HG03175 (cell line): ENCODE data around the gene HAO2.
"Not testable (repeated sequence)": the region's sequence is repeated elsewhere in the genome, so short reads cannot be mapped to it uniquely, and the experiment has no call there.

Experiments
- ATAC-seq: cut with Tn5 transposase; IDR thresholded peaks from one replicate; pipeline ENCODE4 v1.9.1; 2021; ENCODE audit warnings: mild to moderate bottlenecking, moderate library complexity; ENCODE audit not compliant: unreplicated experiment

Gene HAO2

GRCh38 chr1:119341372-119341947 lies 27.1 kb upstream of the HAO2 start:
- no peak for ATAC-seq

DNA sequence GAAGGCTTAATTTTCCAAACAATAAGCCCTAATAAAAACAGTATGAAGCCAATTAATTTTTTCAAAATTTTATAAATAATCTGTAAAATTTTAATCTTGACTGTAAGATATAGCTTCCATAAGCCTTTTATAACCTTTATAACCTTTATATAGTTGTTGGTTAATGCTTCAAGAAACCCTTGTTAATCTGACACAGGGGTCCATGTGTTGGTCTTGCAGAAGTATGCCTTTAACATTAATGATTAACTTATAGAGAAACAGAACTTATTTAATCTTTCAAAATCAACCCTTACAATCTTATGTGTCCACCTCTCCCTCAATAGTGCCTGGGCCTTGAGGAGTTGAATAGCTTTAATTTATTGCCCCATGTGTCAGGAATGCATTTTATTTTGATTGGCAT lies 23.2 kb upstream of the HAO2 start:
- no peak for ATAC-seq

- ATAC-seq: peak; percentile 66
Measured at GRCh38 chr1:119347858-119348257, 20.7 kb upstream of the HAO2 start.

- ATAC-seq: no peak
Measured at GRCh38 chr1:119348941-119349340, 19.6 kb upstream of the HAO2 start.

DNA sequence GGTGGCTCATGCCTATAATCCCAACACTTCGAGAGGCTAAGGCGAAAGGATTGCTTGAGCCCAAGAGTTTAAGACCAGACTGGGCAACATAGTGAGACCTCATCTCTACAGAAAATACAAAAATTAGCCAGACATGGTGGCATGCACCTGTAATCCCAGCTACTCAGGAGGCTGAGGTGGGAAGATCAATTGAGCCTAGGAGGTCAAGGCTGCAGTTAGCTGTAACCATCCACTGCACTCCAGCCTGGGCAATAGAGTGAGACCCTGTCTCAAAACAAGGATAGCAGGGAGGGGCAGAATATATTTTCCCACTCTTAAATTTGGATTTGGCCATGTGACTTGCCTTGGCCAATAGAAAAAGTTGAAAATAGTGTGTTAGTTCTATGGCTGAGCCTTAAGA lies 17.7 kb upstream of the HAO2 start:
- not testable (repeated sequence) for ATAC-seq

DNA sequence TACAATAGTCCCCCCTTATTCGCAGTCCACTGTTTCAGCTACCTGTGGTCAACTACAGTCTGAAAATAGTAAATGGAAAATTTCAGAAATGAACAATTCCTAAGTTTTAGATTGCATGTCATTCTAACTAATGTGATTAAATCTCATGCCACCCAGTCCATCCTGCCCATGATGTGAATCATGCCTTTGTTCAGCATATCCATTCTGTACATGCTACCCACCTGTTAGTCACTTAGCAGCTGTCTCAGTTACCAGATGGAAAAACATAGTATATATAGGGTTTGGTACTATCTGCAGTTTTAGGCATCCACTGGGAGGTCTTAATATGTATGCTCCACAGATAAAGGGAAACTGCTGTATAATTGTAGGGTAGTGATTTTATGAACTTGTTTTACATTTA lies 16.6 kb upstream of the HAO2 start:
- no peak for ATAC-seq

DNA sequence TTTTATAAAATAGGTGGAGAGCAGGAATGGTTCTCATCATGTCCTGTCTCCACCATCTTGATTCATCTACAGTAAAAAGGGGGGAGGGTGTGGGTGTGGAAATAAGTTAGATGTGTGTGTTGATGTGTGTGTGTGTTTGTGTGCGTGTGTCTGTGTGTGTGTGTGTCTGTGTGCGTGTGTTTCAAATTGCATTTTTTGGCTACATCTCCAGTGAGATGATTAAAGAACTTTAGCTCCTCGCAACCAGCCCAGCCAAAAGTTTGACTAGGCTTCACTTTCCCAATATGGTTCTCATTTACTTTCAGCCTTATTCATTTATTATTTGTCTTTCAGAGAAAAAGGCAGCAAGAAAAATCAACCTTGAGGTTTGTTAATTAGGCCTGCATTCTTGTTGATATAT lies 14.7 kb upstream of the HAO2 start:
- ATAC-seq: no peak

DNA sequence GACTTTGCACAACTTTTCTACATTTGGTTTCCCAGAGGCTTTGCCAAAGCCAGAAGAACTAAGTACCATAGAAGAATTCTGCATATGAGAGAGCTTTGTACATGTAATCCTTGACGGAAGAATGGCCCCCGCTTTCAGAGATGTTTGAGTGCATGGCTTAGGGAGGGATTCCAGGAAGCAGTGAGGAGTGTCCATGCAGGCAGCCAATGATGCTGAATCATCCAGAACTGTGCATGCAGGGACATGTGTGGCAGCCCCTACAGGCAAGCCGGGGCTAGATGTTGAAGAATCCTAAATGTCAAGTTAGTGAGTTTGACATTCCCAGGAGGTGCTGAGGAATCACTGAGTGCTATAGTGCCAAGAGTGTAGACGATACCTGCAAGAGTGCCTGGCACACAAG lies 9.9 kb upstream of the HAO2 start:
- ATAC-seq: no peak

DNA sequence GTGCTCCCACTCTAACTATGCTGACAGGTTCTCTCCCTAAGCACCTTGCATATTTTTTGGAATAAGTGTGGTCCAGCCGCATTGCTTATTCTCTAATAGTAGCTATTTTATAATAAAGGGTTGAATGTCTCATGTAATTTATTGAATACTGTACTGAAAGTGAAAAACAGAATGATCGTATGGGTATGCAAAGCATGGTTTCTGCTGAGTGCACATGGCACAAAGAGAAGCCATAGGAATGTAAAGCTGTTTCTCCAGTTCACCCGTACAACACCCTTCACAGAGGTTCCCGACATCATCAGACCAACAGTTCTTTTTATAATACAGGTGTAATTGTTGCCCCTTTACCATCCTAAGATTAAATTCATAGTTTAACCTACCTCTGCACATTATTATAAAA lies 8.9 kb upstream of the HAO2 start:
- no peak for ATAC-seq

DNA sequence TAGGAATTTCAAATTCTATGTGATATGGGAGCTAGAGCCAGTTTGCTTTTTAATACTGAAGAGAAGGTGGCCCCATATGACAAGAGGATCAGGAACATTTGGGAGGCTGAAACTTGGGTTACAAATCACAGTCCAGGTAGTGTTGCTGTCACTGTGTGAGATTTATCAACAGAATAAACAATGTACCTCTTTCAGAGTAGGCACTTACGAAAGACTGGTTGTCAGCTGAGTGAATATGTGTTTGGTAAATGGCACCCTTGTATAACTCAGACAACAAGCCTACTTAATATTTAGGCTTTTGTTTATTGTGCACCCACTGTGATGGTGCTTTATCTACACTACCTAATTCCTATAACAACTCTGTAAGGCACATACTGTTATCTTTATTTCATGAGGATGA lies 7.4 kb upstream of the HAO2 start:
- no peak for ATAC-seq

GRCh38 chr1:119361620-119362344 lies 6.8 kb upstream of the HAO2 start:
- no peak for ATAC-seq

DNA sequence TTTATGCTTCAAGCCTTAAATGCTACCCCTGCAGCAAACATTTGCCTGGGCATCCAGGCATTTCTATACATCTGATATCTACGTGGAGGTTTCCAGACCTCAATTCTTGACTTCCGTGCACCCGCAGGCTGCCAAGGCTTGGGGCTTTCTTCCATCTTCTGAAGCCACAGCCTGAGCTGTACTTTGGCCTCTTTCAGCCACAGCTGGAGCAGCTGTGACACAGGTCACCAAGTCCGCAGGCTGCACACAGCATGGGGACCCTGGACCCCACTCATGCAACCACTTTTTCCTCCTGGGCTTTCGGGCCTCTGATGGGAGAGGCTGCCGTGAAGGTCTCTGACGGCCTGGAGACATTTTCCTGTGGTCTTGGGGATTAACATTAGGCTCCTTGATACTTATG lies 5.4 kb upstream of the HAO2 start:
- ATAC-seq: no peak

DNA sequence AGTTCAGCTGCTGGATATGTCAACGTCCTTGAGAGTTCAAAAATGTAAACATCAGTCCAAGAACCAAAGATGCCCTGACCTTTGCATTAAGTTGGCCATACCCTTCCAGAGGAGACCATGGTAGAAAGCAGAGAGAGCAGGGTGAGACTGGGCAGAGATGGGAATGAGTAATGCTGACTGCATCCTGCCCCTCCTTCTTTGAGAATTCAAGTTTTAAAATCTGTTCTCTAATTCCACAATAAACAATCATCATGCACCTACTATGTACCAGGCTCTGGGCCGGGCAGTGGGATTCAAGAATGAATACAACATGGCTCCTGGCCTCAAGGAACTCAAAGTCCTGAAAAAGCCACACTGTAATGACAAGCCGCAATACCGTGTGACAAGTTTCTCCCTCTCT lies 3.9 kb upstream of the HAO2 start:
- no peak for ATAC-seq

GRCh38 chr1:119366424-119366823 lies 2.2 kb upstream of the HAO2 start:
- ATAC-seq: peak; percentile 78

- peak; percentile 46 for ATAC-seq
Measured at GRCh38 chr1:119367432-119368124, 1.0 kb upstream of the HAO2 start.

DNA sequence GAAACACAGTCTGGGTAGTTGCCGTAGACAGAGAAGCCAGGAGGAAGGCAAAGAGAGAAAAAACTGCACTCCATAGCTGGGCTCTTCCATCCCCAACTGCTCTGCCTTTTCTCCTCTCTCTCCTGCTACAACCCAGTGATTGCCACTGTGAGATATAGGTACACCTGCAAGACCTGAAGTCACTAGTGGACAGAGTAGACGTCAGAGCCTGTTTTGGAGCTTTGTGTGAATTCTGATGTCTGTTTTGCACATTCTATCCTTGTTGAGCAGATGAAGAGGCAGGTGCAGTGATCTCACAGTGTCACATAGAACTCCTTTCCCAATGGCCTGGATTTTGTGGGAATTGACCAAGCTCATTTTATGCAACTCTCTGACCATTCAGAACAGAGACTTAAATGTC lies 2.2 kb downstream of the HAO2 start:
- ATAC-seq: no peak

- no peak for ATAC-seq
Measured at GRCh38 chr1:119371815-119372214, 3.2 kb downstream of the HAO2 start.

GRCh38 chr1:119372503-119373086 lies 4.0 kb downstream of the HAO2 start:
- ATAC-seq: peak; percentile 61

DNA sequence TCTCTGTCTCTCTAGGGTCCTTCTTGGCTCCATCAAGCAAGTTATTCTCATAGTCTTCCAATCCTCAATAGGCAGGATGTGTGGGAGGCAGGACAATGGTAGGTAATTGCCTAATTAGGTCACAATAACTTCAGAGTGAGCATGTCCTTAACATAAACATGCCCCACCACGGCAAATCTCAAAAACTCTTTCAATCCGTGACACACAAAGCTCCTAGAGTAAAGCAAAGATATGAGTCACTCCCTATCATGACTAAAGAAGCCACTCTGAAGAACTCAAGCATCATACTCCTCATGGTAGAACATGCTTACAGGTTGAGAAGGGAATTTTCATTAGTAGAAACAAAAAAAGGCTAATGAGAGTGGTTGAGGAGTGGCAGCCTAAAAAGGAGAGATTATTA lies 4.9 kb downstream of the HAO2 start:
- no peak for ATAC-seq

GRCh38 chr1:119374208-119374874 lies 5.8 kb downstream of the HAO2 start:
- no peak for ATAC-seq

GRCh38 chr1:119375366-119375765 lies 6.8 kb downstream of the HAO2 start:
- ATAC-seq: no peak
